Nephron progenitor cell (in vitro differentiated cells): ENCODE results near the gene RAB26.
"Not testable (repeated sequence)": the region's sequence is repeated elsewhere in the genome, so short reads cannot be mapped to it uniquely, and the experiment has no call there.

Experiments
- DNase-seq: peaks from one replicate; pipeline ENCODE4 v3.0.0; 2021
- H3K27ac Mint-ChIP-seq: 2 replicates; pipeline ENCODE4 v1.8.0; 2021; ENCODE audit warnings: mild to moderate bottlenecking, moderate library complexity, mixed read lengths
- H3K27me3 Mint-ChIP-seq: 2 replicates; pipeline ENCODE4 v1.8.0; 2021; ENCODE audit warnings: mild to moderate bottlenecking, low read depth, mixed read lengths; ENCODE audit not compliant: poor library complexity
- H3K36me3 Mint-ChIP-seq: 2 replicates; pipeline ENCODE4 v1.8.0; 2021; ENCODE audit warnings: low read depth, mixed read lengths
- H3K4me1 Mint-ChIP-seq: 2 replicates; pipeline ENCODE4 v1.8.0; 2021; ENCODE audit warnings: mixed read lengths
- H3K4me3 Mint-ChIP-seq: 2 replicates; pipeline ENCODE4 v1.8.0; 2021; ENCODE audit warnings: mild to moderate bottlenecking, moderate library complexity, mixed read lengths
- H3K9me3 Mint-ChIP-seq: 2 replicates; pipeline ENCODE4 v1.8.0; 2021; ENCODE audit warnings: mild to moderate bottlenecking, moderate library complexity, mixed read lengths
- TF ChIP-seq, protein P1 (sequence below): fragments of 200-600 bp; sonication (generic); IDR thresholded peaks from 2 replicates; pipeline ENCODE4 v1.5.0; 2021; ENCODE audit warnings: antibody characterized with exemption

Gene RAB26

DNA sequence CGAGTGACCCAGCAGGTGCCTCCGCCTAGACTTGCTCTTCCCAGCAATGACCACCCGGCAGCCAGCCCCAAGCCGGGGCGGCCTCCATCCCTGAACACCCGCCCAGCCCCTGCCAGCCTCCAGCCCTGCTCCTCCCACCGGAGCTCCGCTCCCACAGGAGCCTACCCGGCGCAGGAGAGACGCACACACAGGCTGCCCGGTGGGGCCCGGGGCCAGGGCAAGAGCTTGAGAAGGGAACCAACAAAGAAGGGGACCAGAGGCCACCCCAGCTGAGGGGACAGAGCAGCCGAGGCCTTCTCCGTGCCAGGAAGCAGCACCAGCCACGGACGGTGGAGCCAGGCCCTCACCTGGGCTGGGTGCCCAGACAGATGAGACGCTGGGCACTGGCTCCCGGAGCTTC lies 26.6 kb upstream of the RAB26 start:
- H3K27me3 Mint-ChIP-seq: peaks cover 2% of the 10 kb centered on the region
- DNase-seq: no peak
- no peak overlapping the region for H3K4me3 Mint-ChIP-seq
- TF ChIP-seq, protein P1, sequence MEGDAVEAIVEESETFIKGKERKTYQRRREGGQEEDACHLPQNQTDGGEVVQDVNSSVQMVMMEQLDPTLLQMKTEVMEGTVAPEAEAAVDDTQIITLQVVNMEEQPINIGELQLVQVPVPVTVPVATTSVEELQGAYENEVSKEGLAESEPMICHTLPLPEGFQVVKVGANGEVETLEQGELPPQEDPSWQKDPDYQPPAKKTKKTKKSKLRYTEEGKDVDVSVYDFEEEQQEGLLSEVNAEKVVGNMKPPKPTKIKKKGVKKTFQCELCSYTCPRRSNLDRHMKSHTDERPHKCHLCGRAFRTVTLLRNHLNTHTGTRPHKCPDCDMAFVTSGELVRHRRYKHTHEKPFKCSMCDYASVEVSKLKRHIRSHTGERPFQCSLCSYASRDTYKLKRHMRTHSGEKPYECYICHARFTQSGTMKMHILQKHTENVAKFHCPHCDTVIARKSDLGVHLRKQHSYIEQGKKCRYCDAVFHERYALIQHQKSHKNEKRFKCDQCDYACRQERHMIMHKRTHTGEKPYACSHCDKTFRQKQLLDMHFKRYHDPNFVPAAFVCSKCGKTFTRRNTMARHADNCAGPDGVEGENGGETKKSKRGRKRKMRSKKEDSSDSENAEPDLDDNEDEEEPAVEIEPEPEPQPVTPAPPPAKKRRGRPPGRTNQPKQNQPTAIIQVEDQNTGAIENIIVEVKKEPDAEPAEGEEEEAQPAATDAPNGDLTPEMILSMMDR: no peak
- H3K27ac Mint-ChIP-seq: no peak overlapping the region
- H3K4me1 Mint-ChIP-seq: peaks cover 35% of the 10 kb centered on the region
- H3K9me3 Mint-ChIP-seq: no peaks in the 10 kb centered on the region
- H3K36me3 Mint-ChIP-seq: no peaks in the 10 kb centered on the region

DNA sequence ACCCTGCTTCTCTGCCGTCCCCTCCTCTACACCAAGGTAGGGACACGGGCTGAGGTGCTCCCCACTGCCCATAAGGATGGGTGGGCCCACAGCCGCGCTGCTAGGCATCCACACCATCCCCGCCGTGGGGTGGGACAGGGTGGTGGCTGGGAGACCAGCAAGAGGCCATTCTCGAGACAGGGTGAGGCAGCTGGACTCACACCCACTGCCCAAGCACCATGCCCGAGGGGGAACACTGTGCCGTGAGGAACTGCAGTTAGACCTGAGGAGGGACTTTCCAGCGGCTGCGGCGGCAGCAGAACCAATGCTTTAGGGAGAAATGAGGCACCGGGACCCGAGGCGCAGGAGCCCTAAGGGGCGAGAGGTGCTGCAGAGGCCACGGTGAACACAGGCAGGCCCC lies 26.0 kb upstream of the RAB26 start:
- H3K4me3 Mint-ChIP-seq: no peak overlapping the region
- TF ChIP-seq, protein P1: no peak
- H3K27me3 Mint-ChIP-seq: peaks cover 3% of the 10 kb centered on the region
- no peak for DNase-seq
- H3K9me3 Mint-ChIP-seq: no peaks in the 10 kb centered on the region
- no peak overlapping the region for H3K27ac Mint-ChIP-seq
- peaks cover 41% of the 10 kb centered on the region for H3K4me1 Mint-ChIP-seq
- no peaks in the 10 kb centered on the region for H3K36me3 Mint-ChIP-seq

DNA sequence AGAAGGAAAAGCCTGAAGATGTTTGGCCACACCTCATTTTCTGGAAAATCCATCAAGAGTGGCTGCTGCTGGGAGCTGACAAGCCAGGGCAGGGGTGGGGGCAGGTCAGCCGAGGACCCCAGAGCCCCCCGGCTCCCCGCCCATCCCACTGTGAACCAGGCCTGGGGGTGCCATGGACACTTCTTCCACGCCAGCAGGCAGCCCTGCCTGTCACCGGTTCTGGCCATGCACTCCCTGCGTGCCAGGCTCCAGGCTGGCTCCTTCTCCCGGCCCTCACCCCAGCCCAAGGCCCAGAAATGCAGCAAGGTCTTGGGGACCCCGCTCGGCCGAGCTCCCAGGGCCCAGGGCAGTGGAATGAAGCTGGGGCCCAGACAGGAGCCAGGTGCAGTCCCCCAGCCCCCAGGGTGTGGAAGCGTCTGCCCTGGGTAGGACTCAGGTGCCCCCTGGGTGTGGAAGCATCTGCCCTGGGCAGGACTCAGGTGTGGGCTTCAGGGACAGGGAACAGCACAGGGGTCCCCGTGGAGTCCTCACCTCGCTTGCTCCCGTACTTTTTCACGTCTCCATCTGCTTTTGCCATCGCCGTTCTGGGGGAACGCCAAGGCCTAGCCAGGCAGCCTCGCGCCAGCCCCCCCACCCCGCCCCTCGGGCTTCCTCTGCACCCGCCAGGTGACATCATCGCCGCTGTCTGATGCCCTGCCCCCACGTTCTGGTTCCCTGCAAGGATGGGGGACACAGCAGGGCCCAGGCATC lies 25.3 kb upstream of the RAB26 start:
- not testable (repeated sequence) for DNase-seq, H3K36me3 Mint-ChIP-seq, H3K9me3 Mint-ChIP-seq, H3K27me3 Mint-ChIP-seq, H3K4me3 Mint-ChIP-seq, H3K27ac Mint-ChIP-seq
- H3K4me1 Mint-ChIP-seq: peaks cover 41% of the 10 kb centered on the region

DNA sequence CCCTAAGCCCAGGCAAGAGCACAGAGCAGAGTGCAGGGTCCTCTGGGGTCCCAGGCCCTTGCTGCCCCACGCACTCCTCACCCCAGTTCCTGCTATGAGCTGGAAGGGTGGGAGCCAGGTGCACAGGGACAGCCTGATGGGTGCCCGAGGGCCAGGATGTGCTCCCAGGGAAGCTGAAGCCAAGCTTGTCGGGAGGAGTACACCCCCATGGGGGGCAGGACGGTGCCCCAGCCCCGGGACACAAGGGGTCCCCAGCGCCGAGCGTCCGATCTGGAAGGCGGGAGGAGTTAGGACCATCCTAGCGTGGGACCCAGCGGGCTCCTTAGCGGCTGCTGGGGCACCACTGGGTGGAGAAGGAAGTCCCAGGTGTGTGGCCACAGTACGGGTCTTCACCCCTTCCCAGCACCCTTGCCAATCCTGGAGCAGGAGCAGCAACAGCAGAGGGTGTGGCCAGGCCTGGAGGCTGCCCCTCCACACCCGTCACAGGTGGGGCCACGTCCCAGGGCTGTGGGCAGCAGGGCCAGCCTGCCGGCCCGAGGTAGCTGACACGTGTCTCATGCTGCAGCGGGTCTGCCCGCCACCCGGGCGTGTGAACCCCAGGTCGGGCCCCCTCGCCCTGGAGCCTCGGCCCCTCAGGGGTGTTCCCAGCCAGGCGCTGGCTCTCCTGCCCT lies 24.6 kb upstream of the RAB26 start:
- not testable (repeated sequence) for H3K4me3 Mint-ChIP-seq, DNase-seq, H3K27me3 Mint-ChIP-seq, H3K27ac Mint-ChIP-seq, H3K9me3 Mint-ChIP-seq, H3K36me3 Mint-ChIP-seq
- peaks cover 46% of the 10 kb centered on the region for H3K4me1 Mint-ChIP-seq

DNA sequence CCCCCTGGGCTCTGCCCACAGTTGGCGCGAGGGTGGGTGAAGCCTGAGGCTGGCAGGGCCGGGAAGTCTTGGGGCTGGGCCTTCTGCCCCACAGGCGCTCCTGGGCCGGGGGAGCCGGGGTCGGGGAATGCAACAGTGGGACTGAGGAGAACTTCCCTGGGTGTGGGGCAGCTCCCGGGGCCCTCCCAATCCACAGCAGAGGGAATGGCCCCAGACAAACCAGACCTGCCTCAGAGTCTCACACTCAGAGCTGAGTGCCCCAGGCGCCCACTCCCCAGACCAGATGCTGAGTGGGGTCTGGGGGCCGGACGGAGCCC lies 24.1 kb upstream of the RAB26 start:
- H3K4me1 Mint-ChIP-seq: peaks cover 47% of the 10 kb centered on the region
- H3K9me3 Mint-ChIP-seq, H3K27ac Mint-ChIP-seq, H3K4me3 Mint-ChIP-seq, H3K27me3 Mint-ChIP-seq, H3K36me3 Mint-ChIP-seq, DNase-seq: not testable (repeated sequence)

DNA sequence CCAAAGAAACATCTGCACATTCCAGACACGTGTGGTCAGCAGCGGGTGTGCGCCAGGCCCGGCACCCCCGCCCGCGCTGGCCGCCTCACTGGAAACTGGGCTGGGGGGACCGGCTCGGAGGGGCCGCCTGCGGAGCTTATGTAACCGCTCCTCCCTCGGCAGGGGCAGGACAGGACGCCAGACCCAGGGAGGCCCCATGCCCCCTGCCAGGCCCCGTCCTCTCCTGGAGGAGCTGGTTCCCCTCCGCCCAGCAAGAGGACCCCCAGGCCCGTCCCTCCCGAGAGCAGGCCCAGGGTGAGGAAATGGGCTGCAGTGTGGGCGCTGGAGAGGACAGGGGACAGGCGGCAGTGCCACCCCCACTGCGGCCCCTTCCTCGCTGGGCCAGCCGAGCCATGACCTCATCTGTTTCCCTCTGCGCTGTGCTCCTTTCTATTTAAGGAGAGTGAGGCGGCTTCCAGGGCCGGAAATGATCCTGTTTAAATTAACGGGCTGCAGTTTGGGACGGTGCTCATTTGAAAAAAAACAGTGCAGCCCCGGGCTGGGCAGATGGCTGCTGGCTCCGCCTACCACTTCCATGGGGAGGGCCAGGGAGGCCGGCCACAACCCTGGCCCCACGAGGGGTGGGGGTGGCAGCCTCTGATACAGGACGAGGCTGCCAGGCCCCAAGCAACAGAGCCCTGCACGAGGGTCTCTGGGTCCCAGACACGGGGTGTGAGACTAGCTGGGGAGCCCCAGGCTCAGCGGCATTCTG lies 23.6 kb upstream of the RAB26 start:
- DNase-seq: peak; percentile 54
- H3K4me1 Mint-ChIP-seq: peaks cover 52% of the 10 kb centered on the region
- not testable (repeated sequence) for H3K9me3 Mint-ChIP-seq, H3K36me3 Mint-ChIP-seq, H3K27me3 Mint-ChIP-seq
- H3K4me3 Mint-ChIP-seq: peak overlapping the region; percentile 58
- H3K27ac Mint-ChIP-seq: peak overlapping the region; percentile 98

DNA sequence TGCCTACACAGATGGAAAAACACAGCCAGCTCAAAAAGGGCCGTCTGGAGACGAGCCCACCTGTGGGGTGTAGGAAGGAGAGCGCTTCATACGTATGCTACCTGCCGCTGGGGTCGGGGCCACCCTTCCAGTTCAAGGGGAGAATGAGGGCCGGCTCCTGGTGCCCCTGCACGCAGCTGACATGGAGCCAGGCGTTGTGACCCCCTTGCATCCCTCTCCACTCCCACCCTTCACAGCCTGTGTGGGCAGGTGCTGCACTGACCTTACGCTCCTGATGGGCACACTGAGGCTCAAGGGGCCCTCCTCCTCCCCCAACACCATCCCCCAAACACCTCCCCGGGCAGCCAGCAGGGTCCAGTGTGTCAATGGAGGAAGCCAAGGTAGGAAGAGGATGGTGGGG lies 22.8 kb upstream of the RAB26 start:
- not testable (repeated sequence) for H3K36me3 Mint-ChIP-seq, H3K27me3 Mint-ChIP-seq, DNase-seq, H3K9me3 Mint-ChIP-seq
- H3K27ac Mint-ChIP-seq: peak overlapping the region; percentile 98
- H3K4me3 Mint-ChIP-seq: peak overlapping the region; percentile 58
- H3K4me1 Mint-ChIP-seq: peaks cover 54% of the 10 kb centered on the region

DNA sequence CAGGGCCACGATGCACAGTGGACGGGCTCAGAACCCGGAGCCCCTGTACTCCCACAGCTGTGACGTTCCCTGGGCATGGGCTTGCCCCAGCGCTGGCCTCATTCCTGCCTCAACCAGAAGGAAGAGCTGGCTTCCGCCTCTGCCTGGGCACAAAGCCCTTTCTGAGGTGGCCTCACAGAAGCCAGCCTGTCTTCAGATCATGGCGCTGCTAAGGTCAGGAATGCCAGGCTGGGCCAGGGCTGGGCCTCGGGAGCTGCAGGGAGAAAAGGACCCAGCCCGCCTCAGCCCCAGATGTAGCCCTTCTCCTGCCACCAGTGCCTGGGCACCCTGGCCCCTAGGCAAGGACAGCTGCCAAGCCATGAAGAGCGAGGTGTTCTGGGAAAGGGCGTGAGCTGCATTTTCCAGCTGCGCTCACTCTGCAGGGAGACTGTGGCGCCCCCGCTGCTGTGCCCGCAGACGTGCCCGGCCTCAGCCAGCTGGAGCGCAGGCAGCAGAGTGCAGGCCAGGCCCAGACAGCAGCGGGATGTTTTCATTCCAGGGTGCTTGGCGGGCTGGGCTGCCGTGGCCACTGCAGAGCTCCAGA lies 22.2 kb upstream of the RAB26 start:
- not testable (repeated sequence) for H3K27ac Mint-ChIP-seq, H3K36me3 Mint-ChIP-seq

DNA sequence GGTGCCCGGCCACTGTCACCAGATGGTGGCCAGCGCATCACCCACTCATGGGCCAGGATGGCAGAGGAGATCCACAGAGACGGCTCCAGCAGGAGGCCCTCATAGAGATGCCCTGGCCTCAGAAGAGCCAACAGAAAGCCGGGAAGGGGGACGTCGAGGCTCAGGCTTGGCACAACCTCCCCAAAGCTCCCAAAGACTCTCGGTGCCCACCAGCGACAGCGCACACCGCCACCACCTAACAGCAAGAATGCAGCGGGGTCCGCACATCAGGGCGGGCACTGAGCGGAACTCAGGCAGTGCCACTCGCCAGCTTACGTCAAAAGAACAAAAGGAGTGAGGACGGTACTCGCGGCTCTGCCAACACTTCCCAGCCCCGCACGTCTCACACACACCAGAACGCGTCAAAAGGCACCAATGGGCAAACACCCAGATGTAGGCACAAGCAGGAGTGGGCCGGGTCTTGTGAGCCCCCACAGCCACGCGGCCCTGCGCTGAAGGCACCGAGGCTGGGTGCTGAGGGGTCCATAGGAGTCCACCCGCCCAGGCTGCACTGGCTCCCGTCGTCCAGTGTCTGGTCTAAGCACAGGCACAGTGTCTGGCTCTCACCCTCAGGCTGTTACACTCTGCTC lies 21.4 kb upstream of the RAB26 start:
- H3K36me3 Mint-ChIP-seq, H3K4me3 Mint-ChIP-seq, H3K27me3 Mint-ChIP-seq, H3K9me3 Mint-ChIP-seq, DNase-seq: not testable (repeated sequence)
- Mint-ChIP-seq H3K4me1 (peaks cover 50% of the 10 kb centered on the region), H3K27ac (peak overlapping the region; percentile 57)

More for the DNA sequence above, 22.2 kb upstream of the RAB26 start:
- not testable (repeated sequence) for H3K4me3 Mint-ChIP-seq, DNase-seq, H3K27me3 Mint-ChIP-seq, H3K9me3 Mint-ChIP-seq
- H3K4me1 Mint-ChIP-seq: peaks cover 53% of the 10 kb centered on the region

DNA sequence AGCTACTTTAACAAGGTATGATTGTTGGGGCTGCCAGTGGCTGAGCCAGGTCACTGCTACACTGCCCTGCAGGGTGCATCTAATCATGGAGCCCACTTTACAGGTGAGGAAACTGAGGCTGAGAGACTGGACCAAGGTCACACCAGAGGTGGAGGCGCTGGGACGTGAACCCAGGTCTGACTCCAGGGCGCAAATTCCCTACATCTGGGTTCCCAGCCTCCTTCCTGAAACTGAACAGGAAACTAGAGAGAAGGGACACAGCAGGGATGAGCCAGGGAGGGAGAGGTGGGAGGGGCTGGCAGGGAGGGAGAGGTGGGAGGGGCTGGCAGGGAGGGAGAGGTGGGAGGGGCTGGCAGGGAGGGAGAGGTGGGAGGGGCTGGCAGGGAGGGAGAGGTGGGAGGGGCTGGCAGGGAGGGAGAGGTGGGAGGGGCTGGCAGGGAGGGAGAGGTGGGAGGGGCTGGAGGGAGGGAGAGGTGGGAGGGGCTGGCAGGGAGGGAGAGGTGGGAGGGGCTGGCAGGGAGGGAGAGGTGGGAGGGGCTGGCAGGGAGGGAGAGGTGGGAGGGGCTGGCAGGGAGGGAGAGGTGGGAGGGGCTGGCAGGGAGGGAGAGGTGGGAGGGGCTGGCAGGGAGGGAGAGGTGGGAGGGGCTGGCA lies 20.7 kb upstream of the RAB26 start:
- not testable (repeated sequence) for H3K27me3 Mint-ChIP-seq, H3K9me3 Mint-ChIP-seq, H3K27ac Mint-ChIP-seq, H3K4me3 Mint-ChIP-seq, H3K36me3 Mint-ChIP-seq
- H3K4me1 Mint-ChIP-seq: peaks cover 50% of the 10 kb centered on the region
- DNase-seq: peak; percentile 36

DNA sequence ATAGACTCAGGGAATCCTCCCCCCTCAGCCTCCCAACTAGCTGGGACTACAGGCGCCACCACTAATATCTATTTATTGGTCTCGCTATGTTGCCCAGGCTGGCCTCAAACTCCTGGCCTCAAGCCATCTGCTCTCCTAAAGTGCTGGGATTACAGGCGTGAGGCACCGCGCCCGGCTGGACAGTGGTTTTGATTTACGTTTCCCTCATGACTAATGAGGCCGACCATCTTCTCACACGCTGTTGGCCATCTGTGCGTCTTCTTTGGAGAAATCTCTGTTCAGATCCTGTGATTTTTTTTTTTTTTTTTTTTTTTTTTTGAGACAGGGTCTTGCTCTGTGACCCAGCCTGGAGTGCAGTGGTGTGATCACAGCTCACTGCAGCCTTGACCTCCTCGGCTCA lies 19.2 kb upstream of the RAB26 start:
- not testable (repeated sequence) for H3K27ac Mint-ChIP-seq, H3K36me3 Mint-ChIP-seq, H3K4me3 Mint-ChIP-seq, H3K27me3 Mint-ChIP-seq, DNase-seq, H3K9me3 Mint-ChIP-seq
- peaks cover 50% of the 10 kb centered on the region for H3K4me1 Mint-ChIP-seq
